ENCODE measurements around the gene CDIPT. TPM values are rescaled to one million over a fixed set of nuclear protein-coding genes. Genes with fewer than 3 reads are reported as not detected.
"Not testable (repeated sequence)": the region's sequence is repeated elsewhere in the genome, so short reads cannot be mapped to it uniquely, and the experiment has no call there.

Gene CDIPT, protein sequence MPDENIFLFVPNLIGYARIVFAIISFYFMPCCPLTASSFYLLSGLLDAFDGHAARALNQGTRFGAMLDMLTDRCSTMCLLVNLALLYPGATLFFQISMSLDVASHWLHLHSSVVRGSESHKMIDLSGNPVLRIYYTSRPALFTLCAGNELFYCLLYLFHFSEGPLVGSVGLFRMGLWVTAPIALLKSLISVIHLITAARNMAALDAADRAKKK
- 10 to 100 TPM; 35.5 to 71.8 (median 55.7) TPM for total RNA-seq

DNA sequence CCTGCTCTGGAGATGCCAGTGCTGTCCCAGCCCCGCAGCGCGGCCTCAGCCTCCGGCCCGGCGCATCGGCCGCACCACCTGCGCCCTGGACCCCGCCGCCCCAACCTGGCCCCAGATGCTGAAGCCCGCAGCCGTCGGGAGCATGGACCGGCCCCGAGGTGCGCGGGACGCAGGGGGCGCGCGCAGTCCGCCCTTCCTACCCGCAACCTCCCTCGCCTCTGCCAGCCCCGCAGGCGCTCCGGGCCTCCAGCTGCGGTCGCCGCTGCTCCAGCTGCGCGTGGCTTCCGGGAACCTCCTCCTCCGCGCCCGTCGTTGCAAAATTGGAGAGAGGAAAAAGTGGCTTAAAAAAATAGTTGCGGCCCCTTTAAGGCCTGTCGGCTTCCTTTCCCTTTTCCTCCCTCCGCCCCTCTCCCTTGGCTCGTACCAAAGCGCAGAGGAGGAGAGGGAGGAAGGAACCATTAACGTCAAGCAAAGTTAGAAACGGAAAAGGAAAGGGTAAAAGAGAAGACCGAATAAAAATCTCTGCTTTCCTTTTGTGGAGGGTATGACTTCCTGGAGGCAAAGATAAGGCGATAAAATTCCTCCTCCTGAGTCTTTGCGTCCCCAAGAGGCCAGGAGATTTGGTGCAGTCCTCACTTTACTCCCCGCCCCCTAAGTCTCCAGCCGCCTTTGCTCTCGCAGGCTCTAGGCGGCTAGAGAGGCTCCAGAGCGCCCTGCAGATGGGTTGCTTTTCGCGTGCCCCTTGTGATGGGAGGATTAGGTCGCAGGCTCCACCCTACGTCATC lies at the start of gene CDIPT:
CDIPT (minus strand) TSS at position 343 of the 785 bp plus-strand sequence. CDS start 369 bp downstream, outside the sequence.
- H3K4me3 ChIP-seq = peak within 1 kb of the TSS; percentile 78 to 98 (median 80)
- peaks cover 18 to 20% of the 10 kb centered on the region in 2 donors for H3K4me1 ChIP-seq
- ATAC-seq = peak; percentile 99
- in situ Hi-C loops (cut with MboI; ENCODE audit: low sequenced_read_pairs in 4 of 4) = no loop called here
- peak; percentile 92 to 94 for DNase-seq
- H3K36me3 ChIP-seq = peaks cover 0 to 33% of the 10 kb centered on the region in 2 donors
- H3K27ac ChIP-seq = peak within 1 kb of the TSS; percentile 87 to 96 (median 93)
- TF ChIP-seq POLR2A (IDR thresholded peaks at IDR 0.05) = peak; percentile 36 to 41
- TF ChIP-seq, protein P1, sequence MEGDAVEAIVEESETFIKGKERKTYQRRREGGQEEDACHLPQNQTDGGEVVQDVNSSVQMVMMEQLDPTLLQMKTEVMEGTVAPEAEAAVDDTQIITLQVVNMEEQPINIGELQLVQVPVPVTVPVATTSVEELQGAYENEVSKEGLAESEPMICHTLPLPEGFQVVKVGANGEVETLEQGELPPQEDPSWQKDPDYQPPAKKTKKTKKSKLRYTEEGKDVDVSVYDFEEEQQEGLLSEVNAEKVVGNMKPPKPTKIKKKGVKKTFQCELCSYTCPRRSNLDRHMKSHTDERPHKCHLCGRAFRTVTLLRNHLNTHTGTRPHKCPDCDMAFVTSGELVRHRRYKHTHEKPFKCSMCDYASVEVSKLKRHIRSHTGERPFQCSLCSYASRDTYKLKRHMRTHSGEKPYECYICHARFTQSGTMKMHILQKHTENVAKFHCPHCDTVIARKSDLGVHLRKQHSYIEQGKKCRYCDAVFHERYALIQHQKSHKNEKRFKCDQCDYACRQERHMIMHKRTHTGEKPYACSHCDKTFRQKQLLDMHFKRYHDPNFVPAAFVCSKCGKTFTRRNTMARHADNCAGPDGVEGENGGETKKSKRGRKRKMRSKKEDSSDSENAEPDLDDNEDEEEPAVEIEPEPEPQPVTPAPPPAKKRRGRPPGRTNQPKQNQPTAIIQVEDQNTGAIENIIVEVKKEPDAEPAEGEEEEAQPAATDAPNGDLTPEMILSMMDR (IDR thresholded peaks at IDR 0.05 in 4 of 5, conservative IDR thresholded peaks at IDR 0.05 in 1 of 5) = peak; percentile 32 to 64 (median 57)
- no peaks in the 10 kb centered on the region for H3K9me3 ChIP-seq
- no peaks in the 10 kb centered on the region for H3K27me3 ChIP-seq
- intact Hi-C loops (cut with DNase I; ENCODE audit: low total_unique reads) = loop anchor here (1.0 to 10.0 kb wide), 6 partner anchors 37 to 162 kb away; partner anchors contain the start of genes ASPHD1, C16orf92, HIRIP3 and KCTD13

DNA sequence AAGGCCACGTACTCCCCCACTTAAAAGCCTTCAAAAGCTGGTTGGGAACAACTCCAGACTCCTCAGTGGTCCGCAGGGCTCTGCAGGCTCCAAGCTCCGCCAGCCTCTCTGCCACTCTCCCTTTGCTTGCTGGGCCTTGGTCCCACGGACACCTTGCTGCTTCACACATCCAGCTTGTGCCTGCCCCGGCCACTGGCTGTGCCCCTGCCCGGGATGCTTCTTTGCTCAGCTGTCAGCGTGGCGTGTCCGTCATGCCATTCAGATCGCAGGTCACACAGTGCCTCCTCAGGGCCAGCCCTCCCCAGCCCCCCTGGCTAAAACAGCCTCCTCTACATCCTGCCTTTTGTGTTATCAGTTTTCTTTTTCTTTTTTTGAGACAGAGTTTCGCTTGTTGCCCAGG lies 49.1 kb upstream of the CDIPT start:
- no peaks in the 10 kb centered on the region for H3K9me3 ChIP-seq
- H3K36me3 ChIP-seq = no peaks in the 10 kb centered on the region
- no peak overlapping the region for H3K4me3 ChIP-seq
- intact Hi-C loops (cut with DNase I; ENCODE audit: low total_unique reads) = no loop called here
- ATAC-seq (no peak), DNase-seq (no peak)
- no peaks in the 10 kb centered on the region for H3K4me1 ChIP-seq
- TF ChIP-seq POLR2A (IDR thresholded peaks at IDR 0.05) = no peak
- TF ChIP-seq, protein P1 (IDR thresholded peaks at IDR 0.05 in 4 of 5, conservative IDR thresholded peaks at IDR 0.05 in 1 of 5) = no peak
- in situ Hi-C loops (cut with MboI; ENCODE audit: low sequenced_read_pairs in 4 of 4) = no loop called here
- no peaks in the 10 kb centered on the region for H3K27me3 ChIP-seq
- no peak overlapping the region for H3K27ac ChIP-seq

DNA sequence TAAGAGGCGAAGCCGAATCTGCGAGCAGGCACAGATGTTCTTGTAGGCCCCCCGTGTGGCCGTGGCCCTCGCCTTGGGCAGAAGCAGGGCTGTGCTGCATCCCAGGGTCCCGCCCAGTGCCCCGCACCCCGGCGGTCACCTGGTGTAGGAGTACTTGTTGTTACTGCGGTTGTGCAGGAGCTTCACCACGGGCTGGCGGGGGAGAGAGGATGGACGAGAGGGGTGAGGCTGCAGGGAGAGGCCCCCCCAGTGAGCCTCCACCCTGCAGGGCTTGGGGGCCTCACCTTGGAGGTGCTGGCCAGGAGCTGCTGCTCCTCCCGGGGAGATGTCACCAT lies 48.6 kb upstream of the CDIPT start:
- H3K4me1 ChIP-seq = no peaks in the 10 kb centered on the region
- no peak for TF ChIP-seq POLR2A (IDR thresholded peaks at IDR 0.05)
- TF ChIP-seq, protein P1 (IDR thresholded peaks at IDR 0.05 in 4 of 5, conservative IDR thresholded peaks at IDR 0.05 in 1 of 5) = no peak
- no peak overlapping the region for H3K27ac ChIP-seq
- in situ Hi-C loops (cut with MboI; ENCODE audit: low sequenced_read_pairs in 4 of 4) (no loop called here), intact Hi-C loops (cut with DNase I; ENCODE audit: low total_unique reads) (no loop called here)
- H3K4me3 ChIP-seq = no peak overlapping the region
- H3K36me3 ChIP-seq = no peaks in the 10 kb centered on the region
- H3K27me3 ChIP-seq = no peaks in the 10 kb centered on the region
- no peaks in the 10 kb centered on the region for H3K9me3 ChIP-seq
- ATAC-seq (no peak), DNase-seq (no peak)

DNA sequence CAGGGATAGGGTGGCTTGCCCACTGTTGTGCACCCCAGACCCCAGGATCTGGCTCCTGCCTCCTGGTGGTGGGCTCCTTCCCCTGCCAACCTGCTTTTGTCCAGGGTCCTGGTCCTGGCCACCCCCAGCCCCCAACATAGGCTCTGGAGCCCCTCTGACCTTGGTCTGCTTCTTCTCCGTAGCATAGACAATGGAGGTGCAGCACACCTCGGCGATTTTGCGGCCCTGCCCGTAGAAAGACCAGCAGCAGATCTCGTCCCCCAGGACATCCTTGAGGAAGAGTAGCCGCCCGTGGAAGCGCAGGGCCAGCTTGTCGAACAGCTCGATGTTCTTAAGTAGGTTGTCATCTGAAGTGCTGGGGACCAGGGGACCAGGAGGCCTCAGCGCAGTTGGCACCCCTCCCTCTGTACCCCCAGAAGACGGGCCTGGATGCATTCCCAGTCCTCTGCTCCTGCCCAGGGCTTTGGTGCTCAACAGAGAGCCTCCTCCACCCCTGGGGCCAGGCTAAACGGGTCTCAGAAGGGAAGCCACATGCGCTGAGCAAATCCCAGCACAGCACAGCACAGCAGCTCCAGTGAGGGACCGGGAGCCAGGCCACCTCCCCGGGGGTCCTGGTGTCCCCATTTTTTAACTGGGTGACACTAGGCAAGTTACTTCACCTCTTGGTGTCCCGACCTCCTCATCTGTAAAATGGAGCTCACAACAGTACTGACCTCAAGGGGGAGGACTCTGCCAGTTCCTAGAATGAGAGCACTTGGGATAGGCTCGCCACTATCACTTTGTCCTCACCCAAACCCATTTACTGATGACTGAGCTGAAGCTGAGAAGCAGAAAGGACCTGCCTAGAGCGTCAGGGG lies 48.0 kb upstream of the CDIPT start:
- Histone ChIP-seq H3K27ac (no peak overlapping the region), H3K4me1 (no peaks in the 10 kb centered on the region), H3K4me3 (no peak overlapping the region), H3K36me3 (no peaks in the 10 kb centered on the region), H3K9me3 (no peaks in the 10 kb centered on the region), H3K27me3 (no peaks in the 10 kb centered on the region)
- in situ Hi-C loops (cut with MboI; ENCODE audit: low sequenced_read_pairs in 4 of 4) = no loop called here
- DNase-seq (no peak), ATAC-seq (no peak)
- intact Hi-C loops (cut with DNase I; ENCODE audit: low total_unique reads) = no loop called here
- TF ChIP-seq, protein P1 (IDR thresholded peaks at IDR 0.05 in 4 of 5, conservative IDR thresholded peaks at IDR 0.05 in 1 of 5) = no peak
- no peak for TF ChIP-seq POLR2A (IDR thresholded peaks at IDR 0.05)

DNA sequence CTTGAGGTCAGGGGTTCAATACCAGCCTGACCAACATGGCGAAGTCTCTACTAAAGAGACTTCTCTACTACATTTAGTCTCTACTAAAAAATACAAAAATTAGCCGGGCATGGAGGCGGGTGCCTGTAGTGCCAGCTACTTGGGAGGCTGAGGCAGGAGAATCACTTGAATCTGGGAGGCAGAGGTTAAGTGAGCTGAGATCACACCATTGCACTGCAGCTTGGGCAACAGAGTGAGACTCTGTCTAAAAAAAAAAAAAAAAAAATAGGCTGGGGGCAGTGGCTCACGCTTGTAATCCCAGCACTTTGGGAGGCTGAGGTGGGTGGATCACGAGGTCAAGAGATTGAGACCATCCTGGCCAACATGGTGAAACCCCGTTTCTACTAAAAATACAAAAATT lies 46.8 kb upstream of the CDIPT start:
- intact Hi-C loops (cut with DNase I; ENCODE audit: low total_unique reads); H3K4me1 ChIP-seq; H3K4me3 ChIP-seq; H3K27ac ChIP-seq; DNase-seq; ATAC-seq; H3K9me3 ChIP-seq; H3K27me3 ChIP-seq; in situ Hi-C loops (cut with MboI; ENCODE audit: low sequenced_read_pairs in 4 of 4); H3K36me3 ChIP-seq: not testable (repeated sequence)

Data from gastrocnemius medialis (tissue), 4 donors.